GM19455 (cell line): ENCODE results near the gene APBB3.

ENCODE experiments used
- ATAC-seq: cut with Tn5 transposase; IDR thresholded peaks from one replicate; pipeline ENCODE4 v1.9.1; 2021; ENCODE audit not compliant: unreplicated experiment

APBB3 gene

GRCh38 chr5:140555747-140556312, 8.6 kb downstream of the APBB3 start:
- no peak for ATAC-seq

- ATAC-seq: no peak
Measured at GRCh38 chr5:140554454-140554853, 9.9 kb downstream of the APBB3 start.

- no peak for ATAC-seq
Measured at GRCh38 chr5:140553657-140554056, 10.7 kb downstream of the APBB3 start.

GRCh38 chr5:140551872-140552271, 12.5 kb downstream of the APBB3 start:
- no peak for ATAC-seq

GRCh38 chr5:140550147-140551079, 14.0 kb downstream of the APBB3 start:
- no peak for ATAC-seq

- ATAC-seq: no peak
Measured at GRCh38 chr5:140549237-140550144, 14.9 kb downstream of the APBB3 start.

GRCh38 chr5:140548791-140549190, 15.6 kb downstream of the APBB3 start:
- ATAC-seq: no peak

- ATAC-seq: no peak
Measured at GRCh38 chr5:140548300-140548688, 16.1 kb downstream of the APBB3 start.

- peak; percentile 93 for ATAC-seq
Measured at GRCh38 chr5:140547508-140548299, 16.7 kb downstream of the APBB3 start, which contains the start of gene EIF4EBP3. Gene EIF4EBP3, plus strand, starts transcription at chr5:140547662. Its CDS starts 76 bp downstream, at chr5:140547738.

- no peak for ATAC-seq
Measured at GRCh38 chr5:140546851-140547507, 17.4 kb downstream of the APBB3 start.

- no peak for ATAC-seq
Measured at GRCh38 chr5:140545606-140546005, 18.8 kb downstream of the APBB3 start.

- no peak for ATAC-seq
Measured at GRCh38 chr5:140544986-140545385, 19.4 kb downstream of the APBB3 start.

- no peak for ATAC-seq
Measured at GRCh38 chr5:140542972-140543371, 21.4 kb downstream of the APBB3 start.

- ATAC-seq: no peak
Measured at GRCh38 chr5:140540227-140540626, 24.2 kb downstream of the APBB3 start.

GRCh38 chr5:140524003-140524402, 40.4 kb downstream of the APBB3 start:
- no peak for ATAC-seq

- ATAC-seq: no peak
Measured at GRCh38 chr5:140513124-140513523, 51.3 kb downstream of the APBB3 start.

- ATAC-seq: no peak
Measured at GRCh38 chr5:140509898-140510297, 54.5 kb downstream of the APBB3 start.
